ENCODE measurements around the gene HNRNPA0. TPM values are rescaled to one million over a fixed set of nuclear protein-coding genes. Genes with fewer than 3 reads are reported as not detected.

The HNRNPA0 gene
- total RNA-seq, 1 donor from 2014 or later, result 13.5 TPM

DNA sequence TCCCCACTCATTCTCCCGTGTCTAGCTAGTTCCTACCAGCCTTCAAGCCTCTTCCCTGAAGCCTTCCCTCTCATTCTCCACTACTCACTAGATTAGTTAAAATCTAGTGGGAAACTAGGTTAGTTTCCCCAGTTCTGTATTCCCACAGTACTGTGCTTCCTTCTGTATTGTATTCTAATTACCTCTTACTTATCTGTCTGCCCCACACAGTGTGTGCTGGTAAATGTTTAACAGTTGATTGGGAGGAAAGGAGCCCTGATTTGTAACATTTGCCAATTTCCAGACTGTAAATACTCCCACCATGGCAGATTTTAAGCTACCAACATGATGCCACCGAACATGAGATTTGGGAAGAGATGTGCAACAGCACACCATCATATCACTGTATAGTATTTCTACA is 26.5 kb downstream of the HNRNPA0 start:
- peak; percentile 65 for DNase-seq (ENCODE audit: low read depth)

DNA sequence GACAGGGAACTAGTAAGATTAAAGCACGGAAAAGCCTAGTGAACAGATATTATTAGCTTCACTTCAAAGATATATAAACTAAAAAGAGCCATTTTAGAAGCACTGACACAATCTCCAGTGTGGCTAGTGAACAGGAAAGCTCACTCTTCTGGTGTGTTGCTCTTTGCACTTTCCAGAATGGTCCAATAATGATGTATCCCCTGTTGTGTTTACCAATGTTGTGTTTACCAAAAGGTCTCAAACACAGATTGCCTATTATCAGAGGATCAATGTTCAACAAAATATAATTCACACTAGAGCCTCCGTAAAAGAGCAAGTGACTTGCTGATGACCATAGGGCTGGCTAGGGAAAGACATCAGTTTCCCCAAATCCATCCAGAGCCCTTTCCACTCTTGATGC is 29.9 kb downstream of the HNRNPA0 start:
- DNase-seq (ENCODE audit: low read depth), result no peak

DNA sequence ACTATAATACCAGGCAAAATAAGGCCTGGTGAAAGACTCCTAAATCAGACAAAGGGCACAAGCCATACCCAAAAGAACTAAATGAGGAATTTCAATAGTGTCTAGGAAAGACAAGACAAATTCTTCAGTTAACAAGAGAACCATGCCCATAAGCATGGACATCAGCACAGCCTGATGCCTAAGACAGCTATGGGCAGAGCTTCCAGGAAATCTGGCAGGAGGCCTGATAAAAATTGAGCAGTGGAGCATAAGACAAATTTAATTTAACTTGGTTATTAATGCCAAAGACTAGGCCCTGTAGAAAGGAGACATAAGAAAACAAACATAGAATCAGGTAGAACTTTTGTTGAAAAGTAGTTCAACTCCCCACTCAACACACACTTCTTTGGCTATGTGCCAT is 35.6 kb downstream of the HNRNPA0 start:
- no peak for DNase-seq (ENCODE audit: low read depth)

DNA sequence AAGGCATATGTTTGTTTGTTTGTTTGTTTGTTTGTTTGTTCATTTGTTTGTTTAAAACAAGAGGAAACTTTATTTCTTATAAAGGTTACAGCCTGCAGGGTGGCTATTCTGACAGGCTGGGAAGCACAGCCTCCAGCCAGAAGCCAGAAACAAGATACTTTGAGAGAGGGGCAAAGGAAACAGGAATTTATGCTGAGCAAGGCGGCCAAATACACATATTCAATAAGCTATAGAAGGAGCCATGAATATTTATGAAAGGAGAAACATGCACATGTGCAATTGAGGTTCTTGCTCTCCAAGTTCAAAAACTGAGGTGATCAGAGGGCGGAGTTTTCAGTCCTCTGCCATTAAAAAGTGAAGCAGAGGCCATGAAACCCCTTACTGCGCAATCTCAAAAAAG is 37.8 kb downstream of the HNRNPA0 start:
- DNase-seq (ENCODE audit: low read depth), result no peak

DNA sequence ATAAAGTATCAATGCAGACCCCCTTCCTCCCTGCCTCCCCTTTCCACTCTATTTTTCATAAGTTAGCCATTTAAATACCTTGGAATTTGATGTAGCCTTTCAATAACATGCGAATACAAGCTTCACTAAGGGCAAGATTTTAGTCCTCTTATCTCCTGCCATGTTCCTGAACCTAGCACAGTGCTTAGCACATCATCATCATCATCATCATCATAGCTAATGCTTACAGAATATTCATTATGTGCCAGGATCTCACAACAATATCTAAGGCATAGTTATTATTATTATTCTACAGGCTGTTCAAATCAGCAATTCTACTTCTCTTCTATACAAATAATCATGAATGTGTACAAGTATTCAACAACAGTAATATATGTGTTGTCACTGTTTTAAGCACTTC is 38.7 kb downstream of the HNRNPA0 start:
- no peak for DNase-seq (ENCODE audit: low read depth)

DNA sequence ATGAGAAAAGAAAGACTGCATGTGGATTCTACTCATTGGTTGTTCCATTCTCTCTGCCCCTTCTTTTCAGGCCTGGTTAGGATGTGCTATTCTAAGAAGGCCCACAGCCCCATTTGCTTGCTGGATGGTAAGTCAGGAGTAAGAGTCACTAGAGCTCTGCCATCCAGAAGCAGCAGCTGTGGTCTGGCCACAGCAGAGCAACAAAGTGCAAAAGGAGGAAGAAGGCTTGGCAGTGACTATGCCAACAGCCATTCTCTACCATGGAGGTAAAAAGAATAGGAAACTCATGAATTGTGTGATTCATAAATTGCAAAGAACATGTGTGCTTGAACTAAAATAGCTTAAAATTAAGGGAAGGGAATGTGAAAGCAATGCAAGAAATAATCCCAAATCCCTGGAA is 39.2 kb downstream of the HNRNPA0 start:
- no peak for DNase-seq (ENCODE audit: low read depth)

DNA sequence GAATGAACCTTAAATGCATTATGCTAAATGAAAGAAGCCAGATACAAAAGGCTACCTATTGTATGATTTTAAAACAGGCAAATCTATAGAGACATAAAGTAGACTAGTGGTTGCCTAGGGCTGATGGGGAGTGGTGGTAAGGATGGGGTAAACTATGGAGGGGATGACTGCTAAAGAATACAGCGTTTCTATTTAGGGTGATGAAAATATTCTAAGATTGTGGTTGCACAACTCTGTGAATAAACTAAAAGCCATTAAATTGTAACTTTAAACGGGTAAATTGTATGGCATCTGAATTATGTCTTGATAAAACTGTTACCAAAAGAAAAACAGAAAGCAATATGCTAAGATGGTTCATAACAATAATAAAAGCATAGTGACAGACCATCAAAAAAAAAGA is 39.7 kb downstream of the HNRNPA0 start:
- DNase-seq (ENCODE audit: low read depth), result no peak

DNA sequence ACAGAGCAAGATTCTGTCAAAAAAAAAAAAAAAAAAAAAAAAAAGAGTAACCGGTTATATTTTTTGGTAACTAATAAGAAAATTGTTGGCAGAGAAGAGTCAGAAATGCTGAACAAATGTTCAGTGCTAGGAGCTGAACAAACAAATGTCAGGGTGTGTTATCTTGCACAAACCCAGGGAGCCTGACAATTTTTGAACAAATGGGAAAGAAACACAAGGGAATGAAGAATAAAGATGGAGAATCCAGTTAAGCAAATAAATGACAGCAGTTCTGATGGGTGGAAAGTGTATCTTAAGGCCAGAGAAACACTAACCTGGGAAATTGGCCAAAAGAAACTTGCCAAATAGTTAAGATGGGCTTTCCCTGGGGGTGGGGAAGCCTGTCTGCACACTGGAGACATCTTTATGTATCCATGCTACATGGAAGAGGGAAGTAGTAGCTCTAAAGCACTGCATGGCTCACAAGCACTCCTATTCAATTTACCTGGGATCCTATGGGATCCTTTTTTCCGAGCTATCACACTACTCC is 42.0 kb downstream of the HNRNPA0 start:
- no peak for DNase-seq (ENCODE audit: low read depth)

DNA sequence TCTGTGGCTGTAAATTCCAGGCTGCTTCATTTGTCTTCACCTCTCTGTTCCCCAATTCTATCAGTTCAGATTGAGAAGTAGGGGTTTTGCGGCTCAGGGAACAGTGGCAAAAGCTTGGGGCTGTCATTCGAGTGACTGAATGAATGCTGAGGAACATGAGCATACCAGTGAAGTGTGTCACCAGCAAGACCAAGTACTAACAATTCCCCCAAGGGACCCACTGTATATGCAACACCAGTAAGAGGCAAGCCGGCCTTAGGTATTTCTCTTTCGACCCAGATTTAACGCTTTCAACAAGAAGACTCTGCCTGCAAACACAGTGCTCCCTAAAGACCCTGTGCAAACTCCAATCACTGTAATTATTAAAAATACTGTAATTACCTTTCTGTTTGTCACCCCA is 44.1 kb downstream of the HNRNPA0 start:
- DNase-seq (ENCODE audit: low read depth), result no peak

DNA sequence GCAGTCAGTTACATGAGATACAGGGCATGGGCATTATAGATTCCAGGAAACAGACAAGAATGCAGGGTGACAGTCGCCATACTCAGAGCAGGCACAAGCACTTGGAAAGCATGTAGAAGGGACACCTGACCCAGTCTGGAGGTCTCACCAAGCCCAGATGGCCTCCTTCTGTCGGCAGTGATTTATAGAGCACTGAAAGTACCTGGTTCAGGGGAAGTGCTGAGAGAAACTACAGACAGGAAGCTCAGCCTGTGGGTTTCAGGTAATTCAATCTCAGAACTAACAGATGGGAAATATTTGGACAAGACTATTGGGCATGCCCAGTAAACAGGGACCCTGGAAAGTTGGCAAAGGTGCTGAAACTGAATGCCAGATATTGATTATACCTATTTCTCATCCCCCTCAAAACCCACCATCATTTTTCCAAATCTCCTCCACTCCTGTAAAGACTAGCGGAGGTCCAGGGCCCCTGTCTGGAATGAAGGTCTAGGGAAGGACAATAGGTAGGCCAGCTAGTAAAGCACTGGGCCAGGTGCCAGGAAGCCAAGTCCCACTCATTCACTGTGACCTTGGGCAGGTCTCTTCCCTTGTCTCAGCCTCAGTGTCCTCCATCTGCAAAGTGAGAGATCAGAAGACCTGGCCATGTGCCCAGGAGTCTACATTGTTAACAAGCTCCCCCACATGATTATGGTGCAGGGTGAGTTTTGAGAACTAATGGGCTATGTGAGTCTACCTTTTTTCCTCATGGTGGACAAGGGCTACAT is 45.2 kb downstream of the HNRNPA0 start:
- DNase-seq (ENCODE audit: low read depth), result no peak

DNA sequence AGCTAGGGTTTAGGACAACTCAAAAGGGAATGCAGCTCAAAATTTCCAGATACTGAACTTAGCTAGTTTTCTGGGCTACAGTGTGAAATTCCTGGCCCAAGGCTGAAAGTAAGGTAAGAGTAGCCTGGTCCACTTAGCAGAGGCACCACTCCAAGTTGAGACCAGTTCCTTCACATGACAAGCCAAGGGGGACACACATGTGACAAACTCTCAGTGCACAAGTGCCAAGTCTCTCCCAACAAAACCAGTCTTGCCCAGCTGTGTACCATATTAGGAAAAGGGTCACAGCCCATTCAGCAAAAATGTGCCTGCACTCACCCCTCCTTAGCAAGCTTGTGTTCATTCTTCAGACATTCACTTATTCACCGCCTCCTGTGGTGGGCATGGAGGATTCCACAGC is 46.1 kb downstream of the HNRNPA0 start:
- DNase-seq (ENCODE audit: low read depth), result no peak

DNA sequence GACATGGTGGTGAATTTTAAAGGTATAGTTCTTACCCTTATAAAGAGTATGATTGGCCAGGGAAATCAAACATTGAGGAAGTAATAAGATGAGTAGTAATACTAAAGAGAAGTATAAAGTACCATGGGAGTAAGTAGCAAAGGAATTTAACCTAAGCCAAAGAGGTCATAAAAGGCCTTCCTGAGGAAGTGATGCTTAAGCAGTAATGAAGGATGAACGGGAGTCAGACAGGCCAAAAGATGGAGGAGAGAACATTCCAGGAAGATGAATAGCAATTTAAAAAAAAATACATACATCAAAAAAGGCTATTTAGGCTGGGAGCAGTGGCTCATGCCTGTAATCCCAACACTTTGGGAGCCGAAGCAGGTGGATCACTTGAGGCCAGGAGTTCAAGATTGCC is 47.3 kb downstream of the HNRNPA0 start:
- DNase-seq (ENCODE audit: low read depth), result no peak

DNA sequence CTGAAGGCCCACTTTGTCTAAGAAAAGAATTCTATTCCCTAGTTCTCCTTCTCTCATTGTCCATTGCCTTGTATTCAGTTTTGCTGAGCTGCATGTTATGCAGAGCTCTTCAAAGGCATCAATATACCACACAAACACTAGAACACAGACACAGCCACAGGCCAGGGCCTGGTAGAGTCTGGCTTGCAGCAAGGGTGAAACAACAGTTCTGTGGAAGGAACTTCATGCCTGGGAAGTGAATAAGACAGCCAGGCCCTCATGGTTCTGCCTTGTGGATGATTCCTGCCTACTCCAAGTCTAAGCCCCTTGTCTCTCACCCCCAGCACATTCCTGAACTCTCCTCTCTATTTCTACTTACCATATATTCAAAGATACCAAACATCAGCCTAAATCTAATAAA is 49.1 kb downstream of the HNRNPA0 start:
- no peak for DNase-seq (ENCODE audit: low read depth)

DNA sequence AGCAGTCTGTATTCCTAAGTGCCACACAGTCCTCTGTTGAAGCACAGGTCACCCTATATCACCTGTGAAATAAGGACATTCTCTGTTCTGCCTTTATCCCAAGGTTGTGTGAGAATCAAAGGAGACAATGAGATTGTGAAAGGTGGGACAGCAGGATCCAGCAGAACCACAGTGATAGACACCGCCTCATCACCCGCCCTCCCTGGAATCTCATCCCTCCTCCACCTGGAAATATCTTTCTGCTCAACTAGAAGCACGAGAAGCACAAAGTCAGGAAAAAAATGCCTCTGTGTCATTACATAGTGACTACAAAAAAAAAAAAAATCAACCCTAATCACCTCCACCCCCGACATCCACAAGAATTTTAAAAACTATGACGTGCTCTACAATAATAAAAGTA is 50.6 kb downstream of the HNRNPA0 start:
- DNase-seq (ENCODE audit: low read depth), result no peak

DNA sequence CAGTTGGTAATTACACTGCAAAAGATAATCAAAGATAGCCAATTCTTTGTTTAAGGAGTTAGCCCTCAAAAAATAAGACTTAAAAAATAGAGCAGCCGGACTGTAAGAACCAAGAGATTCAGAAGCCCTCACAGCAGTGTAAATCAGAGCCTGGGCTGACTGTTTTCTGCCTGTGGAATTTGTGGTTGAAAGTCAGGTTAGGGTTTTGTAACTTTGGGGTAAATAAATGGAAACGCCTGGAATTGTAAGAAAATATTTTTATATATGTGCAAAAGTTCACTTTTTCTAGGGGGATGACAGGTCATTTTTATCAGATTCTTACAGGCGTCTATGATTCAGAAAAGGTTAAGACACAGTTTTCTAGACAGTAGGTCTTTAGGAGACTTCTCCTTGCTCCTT is 53.9 kb downstream of the HNRNPA0 start:
- DNase-seq (ENCODE audit: low read depth), result no peak

DNA sequence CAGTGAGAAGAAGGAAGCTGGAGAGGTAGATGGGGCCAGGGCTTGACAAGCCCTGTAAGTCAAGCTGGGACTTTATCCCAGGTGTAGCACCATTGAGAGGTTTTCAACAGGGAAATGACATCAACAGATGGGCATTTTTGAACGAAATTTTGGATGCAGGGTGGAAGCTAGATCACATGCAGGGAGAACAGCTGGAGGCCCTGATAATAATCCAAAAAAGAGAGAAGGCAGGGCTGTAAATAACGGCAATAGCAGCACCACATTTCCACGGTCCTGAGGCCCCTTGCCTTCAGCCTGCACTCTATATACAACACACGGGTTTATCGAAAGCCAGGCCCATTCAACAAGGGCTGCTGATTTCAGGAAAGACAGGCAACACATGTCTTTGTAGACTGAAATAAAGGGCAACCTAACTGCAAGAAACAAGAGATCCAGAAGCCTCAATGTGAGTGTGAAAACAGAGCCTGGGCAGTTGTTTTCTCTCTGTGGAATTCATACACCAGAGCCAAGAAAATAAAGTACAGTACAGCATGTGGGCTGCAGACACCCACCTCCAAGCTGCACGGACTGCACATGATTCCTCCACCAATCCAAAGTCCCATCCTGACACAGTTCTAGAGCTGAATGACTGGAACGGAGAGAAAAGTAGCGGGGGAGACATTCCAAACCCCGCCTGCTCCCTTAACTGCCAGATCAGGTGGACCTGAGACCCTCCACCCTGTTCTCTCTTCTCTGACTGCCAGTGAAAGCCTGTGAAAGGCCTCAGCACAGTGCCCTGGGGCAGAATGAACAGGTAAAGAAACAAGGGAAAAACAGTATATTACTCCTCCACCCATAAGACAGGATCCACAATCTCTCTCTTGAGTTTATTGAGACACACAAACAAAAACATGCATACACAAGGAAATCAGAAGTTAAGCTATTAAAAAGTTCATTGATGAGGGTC is 54.6 kb downstream of the HNRNPA0 start:
- no peak for DNase-seq (ENCODE audit: low read depth)

DNA sequence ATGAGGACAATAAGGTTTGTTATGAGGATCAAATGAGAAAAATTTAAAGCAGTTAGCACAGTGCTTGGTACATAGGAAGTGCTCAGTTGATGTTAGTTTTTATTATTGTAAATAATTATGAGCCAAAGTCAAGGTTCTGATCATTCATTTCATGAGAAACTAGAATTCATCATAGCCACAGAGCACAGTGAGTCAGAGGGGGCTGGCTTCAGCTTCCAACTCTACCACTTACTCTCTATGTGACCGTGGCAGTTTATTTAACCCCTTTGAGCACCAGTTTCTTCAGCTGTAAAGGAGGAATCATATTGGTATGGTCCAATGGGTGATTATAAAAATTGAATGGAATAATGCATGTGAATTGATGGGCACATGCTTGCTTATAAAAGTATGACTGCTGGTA is 57.7 kb downstream of the HNRNPA0 start:
- peak; percentile 11 for DNase-seq (ENCODE audit: low read depth)

DNA sequence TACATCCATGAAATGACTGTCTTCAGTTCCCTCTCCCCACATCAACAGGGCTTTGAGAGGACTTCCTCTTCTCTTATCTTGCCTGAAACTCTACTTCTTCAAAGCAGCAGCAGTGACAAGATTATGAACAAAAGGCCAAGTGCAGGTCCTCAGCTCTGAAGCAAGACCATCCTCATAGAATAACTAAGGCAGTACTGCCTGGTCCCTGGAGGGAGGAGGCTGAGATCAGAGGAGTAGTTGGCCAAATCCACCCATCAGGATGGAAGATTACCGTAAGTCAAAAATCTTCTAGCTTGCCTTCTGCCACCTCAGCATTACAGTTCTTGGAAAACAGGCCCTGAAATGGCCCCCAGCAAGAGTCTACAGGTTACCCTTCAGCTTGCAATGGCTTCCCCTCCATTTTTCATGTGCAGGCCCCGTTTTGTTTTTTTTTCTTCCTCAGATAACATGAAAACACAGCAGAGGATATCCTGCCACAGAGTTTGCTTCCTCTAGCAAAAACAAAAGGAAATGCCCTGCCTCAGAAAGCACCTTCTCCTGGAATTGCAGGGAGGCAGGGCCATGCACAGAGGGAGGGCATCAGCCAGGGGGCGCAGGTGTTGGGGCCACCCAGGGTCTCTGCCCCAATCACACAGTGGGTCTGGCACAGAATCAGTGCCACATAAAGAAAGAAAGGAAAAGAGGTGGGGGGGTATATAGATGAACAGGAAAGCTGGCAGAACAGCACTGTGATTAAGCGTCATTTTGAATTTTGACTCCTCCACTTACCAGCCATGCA is 58.3 kb downstream of the HNRNPA0 start:
- no peak for DNase-seq (ENCODE audit: low read depth)
